HG02970 (cell line): ENCODE measurements around the gene SORT1.

Source experiments
- ATAC-seq: cut with Tn5 transposase; IDR thresholded peaks from one replicate; pipeline ENCODE4 v1.9.1; 2021; ENCODE audit warnings: mild to moderate bottlenecking, moderate library complexity, moderate number of reproducible peaks; ENCODE audit not compliant: unreplicated experiment, low FRiP score

SORT1 gene

DNA sequence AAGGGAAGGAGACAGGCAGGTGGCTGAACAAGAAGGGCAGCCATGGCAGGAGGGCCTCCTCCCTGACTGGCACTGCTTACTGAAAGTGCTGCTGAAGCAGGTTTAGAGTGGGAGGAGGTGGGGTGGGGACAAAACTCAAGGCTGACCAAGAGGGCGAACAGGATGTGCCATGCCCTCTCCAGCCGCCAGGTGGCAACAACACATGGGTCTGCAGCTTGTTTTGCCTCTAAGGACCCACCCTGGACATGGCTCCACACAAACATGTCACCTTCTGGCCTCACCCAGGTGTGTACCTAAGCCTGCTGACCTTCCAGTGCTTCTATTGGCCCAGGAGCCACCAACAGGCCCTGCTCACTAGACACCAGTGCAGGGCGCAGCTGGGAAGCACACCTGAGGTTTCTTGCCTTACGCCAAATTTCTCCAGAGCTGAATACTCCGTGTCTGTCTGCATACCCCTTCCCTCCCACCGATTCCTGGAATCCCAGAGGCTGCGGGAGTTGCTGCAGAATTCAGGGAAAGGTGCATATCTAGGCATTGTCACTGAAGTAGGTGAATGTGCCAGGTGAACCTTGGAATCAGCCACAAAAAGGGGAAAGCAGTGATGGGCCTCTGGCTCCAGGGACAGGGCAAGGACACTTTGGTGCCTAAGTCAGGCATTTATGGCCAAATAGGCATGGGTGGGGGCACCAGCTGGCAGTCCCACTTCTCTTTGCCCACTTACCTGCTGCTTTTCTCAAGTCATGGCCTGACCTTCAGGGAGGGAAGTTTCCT is 120.1 kb downstream of the SORT1 start:
- ATAC-seq, result no peak

DNA sequence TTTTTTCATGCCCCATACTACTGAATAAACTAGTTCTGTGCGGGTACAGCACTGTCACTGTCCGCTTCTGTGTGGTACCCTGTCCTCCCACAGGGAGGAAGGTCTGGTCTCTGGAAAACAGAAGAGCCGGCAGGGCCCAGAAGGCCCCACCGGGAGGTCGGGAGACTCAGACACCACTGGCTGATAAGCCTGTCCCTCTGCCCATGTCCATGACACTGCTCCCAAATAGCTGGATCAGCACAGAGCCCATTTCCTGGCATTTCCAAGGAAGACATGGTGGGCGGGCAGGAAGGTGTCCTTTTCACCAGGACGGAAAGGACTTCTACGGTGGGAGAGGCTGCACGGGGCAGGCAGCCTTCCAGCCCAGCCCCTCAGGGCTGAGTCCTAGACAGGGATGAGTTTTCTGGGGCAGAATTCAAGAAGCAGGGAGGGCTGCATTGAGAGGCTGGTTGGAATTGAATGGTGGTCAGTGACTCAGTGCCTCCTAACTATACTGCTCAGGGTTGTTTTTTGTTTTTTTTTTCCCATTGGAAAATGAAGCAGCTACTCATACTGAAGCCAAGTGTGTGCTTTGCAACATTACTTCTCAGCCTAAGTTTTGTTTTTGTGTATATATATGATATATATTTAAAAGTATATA is 121.9 kb downstream of the SORT1 start:
- ATAC-seq, result no peak

DNA sequence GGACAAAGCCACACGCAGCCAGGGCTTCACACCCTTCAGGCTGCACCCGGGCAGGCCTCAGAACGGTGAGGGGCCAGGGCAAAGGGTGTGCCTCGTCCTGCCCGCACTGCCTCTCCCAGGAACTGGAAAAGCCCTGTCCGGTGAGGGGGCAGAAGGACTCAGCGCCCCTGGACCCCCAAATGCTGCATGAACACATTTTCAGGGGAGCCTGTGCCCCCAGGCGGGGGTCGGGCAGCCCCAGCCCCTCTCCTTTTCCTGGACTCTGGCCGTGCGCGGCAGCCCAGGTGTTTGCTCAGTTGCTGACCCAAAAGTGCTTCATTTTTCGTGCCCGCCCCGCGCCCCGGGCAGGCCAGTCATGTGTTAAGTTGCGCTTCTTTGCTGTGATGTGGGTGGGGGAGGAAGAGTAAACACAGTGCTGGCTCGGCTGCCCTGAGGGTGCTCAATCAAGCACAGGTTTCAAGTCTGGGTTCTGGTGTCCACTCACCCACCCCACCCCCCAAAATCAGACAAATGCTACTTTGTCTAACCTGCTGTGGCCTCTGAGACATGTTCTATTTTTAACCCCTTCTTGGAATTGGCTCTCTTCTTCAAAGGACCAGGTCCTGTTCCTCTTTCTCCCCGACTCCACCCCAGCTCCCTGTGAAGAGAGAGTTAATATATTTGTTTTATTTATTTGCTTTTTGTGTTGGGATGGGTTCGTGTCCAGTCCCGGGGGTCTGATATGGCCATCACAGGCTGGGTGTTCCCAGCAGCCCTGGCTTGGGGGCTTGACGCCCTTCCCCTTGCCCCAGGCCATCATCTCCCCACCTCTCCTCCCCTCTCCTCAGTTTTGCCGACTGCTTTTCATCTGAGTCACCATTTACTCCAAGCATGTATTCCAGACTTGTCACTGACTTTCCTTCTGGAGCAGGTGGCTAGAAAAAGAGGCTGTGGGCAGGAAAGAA is 122.9 kb downstream of the SORT1 start:
- no peak for ATAC-seq

DNA sequence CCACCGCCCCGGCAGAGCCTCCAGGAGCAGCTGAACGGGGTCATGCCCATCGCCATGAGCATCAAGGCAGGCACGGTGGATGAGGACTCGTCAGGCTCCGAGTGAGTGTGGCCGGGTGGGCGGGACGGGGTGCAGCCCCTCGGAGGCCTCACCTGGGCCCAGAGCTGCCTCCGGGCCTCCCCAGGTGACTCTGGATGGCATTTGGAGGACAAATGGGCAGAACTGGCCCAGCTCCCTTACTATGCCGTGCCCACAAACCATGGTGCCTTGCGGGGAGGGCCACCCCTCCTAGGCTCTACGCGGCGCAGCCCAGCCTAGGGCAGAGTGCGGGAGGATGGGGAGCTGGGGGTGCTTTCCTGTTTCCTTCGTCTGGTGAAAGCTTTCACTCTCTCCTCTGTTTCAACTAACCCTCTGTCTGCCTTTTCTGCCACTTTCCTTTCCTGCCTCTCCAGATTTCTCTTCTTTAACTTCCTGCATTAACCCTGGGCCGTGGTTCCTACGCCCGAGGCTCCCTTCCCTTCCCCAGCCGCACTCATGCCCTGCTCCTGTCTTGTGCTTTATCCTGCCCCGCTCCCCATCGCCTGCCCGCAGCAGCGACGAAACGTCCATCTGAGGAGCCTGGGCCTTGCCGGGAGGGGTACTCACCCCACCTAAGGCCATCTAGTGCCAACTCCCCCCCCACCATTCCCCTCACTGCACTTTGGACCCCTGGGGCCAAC is 124.0 kb downstream of the SORT1 start:
- ATAC-seq, result no peak

DNA sequence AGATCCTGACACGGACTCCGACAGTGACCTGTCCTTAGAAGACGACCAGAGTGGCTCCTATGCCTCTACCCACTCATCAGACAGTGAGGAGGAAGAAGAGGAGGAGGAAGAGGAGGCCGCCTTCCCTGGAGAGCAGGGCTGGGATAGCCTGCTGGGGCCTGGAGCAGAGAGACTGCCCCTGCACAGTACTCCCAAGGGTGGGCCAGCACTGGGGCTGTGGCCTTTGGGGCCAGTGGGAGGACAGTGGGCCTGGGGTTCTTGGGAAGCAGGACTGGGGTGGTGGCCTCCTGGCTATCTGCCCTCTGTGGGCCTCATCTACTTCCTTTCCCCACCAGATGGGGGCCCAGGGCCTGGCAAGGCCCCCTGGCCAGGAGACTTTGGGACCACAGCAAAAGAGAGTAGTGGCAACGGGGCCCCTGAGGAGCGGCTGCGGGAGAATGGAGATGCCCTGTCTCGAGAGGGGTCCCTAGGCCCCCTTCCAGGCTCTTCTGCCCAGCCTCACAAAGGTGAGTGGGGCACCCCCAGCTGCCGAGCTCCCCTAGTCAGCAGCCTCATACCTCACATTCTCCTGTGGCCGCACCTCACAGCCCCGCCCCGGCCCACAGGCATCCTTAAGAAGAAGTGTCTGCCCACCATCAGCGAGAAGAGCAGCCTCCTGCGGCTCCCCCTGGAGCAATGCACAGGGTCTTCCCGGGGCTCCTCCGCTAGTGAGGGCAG is 124.7 kb downstream of the SORT1 start:
- no peak for ATAC-seq

DNA sequence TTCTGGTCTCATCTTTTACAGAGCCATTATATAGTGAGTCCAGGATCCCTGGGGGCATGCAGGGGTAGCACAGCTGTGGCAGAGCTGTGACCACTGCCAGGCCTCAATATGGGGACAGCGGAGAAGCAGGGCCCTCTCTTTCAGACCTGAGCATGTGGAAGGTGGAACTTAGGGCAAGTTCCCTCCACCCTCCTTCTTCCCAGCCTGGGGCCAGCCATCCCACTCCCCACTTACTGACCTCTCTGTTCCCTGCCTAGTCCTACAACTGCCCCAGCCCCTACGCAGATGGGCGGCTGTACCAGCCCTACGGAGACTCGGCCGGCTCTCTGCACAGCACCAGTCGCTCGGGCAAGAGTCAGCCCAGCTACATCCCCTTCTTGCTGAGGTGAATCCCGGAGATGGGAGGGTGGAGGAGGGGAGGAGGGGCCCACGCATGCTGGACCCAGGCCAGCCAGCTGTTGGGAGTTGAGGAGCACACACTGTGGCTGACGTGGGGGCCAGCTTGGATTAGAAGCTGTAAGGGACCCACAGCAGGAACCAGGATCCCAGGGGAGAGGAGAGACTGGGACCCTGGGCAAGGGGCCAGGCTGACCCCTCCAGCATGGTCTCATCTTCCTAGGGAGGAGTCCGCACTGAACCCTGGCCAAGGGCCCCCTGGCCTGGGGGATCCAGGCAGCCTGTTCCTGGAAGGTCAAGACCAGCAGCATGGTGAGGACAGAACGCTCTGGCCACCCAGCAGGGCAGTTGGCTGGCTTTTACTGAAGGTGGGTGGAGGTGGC is 125.5 kb downstream of the SORT1 start:
- no peak for ATAC-seq

DNA sequence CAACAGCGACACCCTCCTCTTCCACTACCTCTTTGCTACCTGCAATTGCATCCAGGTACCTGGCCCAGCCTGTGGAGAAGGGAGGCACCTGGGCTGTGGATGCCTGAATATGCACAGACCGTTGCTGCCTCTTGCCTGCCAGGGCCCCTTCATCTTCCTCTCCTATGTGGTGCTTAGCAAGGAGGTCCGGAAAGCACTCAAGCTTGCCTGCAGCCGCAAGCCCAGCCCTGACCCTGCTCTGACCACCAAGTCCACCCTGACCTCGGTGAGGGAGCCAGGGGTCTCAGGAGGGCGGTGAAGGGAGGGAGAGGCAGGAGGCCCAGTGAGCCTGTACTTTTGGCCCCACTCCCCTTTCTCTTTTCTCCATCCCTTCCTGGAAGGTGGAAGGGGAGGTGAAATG is 126.3 kb downstream of the SORT1 start:
- no peak for ATAC-seq

DNA sequence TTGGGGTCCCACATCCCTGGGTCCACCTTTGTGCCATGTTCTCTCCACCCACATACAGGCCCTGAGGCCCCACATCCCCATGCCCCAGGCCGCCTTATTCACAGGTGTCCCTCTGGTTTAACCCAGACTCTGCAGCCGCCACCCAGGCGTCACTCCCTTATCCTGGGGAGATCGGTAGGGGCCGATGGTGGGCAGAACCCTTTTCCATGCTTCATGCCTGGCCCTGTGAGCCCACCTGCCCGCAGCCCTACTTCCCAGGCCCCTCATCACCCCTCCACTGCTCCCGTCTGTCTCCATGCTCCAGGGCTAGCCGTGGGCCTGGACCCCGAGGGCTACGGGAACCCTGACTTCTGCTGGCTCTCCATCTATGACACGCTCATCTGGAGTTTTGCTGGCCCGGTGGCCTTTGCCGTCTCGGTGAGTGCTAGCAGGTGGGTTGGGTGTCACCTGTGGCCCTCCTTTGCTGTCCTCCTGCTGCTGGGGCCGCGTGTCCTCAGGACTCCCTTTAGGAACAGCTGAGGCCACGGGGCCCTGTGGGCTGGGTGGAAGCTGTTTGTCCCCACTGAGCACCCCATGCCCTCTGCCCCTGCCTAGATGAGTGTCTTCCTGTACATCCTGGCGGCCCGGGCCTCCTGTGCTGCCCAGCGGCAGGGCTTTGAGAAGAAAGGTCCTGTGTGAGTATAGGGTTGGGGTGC is 126.9 kb downstream of the SORT1 start:
- no peak for ATAC-seq

DNA sequence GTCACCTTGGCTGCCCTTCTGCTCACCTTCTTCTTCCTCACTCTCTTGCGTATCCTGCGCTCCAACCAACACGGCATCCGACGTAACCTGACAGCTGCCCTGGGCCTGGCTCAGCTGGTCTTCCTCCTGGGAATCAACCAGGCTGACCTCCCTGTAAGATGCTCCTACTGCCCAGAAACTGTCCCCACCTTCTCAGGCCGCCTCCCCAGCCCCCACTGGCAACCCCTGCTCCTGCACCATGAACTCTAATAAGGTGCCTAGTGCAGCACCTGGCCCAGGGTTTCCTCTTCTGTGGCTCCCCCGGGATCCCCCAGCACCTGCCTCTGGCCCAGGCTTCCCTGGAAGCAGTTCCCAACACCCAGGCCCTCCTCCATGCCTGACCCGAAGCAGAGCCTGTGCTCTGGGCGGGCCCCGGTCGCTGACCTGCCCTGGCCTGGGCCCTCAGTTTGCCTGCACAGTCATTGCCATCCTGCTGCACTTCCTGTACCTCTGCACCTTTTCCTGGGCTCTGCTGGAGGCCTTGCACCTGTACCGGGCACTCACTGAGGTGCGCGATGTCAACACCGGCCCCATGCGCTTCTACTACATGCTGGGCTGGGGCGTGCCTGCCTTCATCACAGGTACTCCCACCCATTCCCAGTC is 127.6 kb downstream of the SORT1 start:
- ATAC-seq, result no peak

DNA sequence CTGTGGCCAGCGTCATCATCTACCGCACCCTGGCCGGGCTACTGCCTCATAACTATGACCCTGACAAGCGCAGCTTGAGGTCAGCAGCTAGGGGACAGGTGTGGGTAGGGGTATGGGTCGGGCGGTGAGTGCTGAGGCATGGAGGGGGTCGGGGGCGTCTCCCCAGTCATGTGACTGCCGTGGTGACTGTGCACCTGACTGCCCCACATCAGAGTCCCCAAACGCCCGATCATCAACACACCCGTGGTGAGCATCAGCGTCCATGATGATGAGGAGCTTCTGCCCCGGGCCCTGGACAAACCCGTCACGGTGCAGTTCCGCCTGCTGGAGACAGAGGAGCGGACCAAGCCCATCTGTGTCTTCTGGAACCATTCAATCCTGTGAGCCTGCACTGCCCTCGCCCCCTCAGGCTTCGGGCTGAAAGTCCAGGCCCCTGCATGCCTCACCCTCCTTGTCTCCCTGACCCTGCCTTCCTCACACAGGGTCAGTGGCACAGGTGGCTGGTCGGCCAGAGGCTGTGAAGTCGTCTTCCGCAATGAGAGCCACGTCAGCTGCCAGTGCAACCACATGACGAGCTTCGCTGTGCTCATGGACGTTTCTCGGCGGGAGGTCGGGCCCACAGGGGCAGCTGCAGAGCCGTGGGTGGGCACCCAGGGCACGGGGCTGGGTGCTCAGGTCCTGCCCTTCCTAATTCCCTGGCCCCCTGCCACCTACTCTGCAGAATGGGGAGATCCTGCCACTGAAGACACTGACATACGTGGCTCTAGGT is 128.3 kb downstream of the SORT1 start:
- ATAC-seq, result no peak

DNA sequence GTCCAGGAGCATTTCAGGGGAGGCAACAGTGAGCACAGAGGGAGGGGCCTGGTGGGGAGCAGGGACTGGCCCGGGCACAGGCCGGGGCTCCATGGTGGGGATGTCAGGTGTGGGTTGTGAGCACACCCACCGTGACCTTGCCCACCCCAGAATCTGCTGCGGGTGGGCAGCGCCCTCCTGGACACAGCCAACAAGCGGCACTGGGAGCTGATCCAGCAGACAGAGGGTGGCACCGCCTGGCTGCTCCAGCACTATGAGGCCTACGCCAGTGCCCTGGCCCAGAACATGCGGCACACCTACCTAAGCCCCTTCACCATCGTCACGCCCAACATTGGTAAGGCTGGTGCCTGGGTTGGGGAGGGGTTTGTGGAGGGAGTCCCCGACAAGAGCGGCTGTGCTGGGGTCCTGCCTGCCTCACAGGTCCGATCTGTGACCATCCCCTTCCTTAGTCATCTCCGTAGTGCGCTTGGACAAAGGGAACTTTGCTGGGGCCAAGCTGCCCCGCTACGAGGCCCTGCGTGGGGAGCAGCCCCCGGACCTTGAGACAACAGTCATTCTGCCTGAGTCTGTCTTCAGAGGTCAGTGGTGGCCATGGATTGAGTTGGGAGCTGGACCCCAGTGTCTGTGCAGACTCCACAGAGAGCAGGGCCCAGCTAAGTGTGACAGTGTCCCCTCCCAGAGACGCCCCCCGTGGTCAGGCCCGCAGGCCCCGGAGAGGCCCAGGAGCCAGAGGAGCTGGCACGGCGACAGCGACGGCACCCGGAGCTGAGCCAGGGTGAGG is 129.1 kb downstream of the SORT1 start:
- no peak for ATAC-seq

DNA sequence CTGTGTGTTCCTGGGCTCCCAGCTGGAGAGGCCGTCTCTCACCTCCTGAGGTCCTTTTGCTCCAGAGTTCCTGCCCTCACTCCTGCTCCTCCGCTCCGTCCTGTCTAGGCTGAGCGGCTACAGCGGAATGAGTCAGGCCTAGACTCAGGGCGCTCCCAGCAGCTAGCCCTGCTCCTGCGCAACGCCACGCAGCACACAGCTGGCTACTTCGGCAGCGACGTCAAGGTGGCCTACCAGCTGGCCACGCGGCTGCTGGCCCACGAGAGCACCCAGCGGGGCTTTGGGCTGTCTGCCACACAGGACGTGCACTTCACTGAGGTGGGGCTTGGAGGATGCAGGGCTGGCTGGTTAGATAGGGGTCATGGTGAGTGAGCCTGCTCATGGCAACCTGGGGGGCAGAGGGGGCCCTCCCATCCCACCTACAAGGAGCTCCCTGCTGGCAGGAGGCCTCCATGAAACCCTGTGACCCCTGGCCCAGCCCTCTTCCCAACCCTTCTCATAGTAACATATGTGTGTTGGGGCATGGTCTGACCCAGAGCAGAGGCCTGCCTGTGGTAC is 129.9 kb downstream of the SORT1 start:
- no peak for ATAC-seq

DNA sequence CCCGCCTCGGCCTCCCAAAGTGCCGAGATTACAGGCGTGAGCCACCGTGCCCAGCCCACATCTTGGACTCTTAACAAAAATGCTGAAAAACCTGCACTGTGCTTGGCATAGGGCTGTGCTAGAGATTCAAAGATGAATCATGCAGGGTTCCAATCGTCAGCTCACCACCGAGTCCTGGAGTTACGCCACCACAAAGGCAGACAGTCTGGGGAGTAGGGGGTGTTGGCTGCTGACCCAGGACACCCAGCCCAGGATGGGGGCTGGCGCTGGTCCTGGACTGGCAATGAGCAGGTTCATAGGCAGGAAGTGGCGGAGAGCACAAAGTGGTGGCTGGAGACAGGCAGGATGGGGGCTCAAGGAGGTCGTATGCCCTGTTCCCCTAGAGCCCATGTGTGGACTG is 130.8 kb downstream of the SORT1 start:
- no peak for ATAC-seq

DNA sequence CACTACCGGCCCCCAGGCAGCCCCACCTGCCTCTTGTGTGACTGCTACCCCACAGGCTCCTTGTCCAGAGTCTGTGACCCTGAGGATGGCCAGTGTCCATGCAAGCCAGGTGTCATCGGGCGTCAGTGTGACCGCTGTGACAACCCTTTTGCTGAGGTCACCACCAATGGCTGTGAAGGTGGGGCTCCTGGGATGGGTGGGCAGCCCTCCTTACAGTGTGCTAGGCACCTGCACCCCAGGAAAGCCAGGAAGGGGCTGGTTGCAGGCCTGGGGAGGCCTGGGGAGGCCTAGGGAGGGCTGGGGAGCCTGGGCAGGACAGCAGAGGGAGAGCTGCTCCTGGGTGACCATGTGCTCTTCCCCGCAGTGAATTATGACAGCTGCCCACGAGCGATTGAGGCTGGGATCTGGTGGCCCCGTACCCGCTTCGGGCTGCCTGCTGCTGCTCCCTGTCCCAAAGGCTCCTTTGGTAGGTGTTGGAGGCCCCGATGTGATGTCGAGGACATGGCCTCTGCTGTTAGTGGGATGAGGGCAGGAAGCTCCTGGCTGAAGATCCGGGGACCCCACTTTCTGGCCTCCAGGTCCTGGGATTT is 131.9 kb downstream of the SORT1 start:
- ATAC-seq, result no peak

DNA sequence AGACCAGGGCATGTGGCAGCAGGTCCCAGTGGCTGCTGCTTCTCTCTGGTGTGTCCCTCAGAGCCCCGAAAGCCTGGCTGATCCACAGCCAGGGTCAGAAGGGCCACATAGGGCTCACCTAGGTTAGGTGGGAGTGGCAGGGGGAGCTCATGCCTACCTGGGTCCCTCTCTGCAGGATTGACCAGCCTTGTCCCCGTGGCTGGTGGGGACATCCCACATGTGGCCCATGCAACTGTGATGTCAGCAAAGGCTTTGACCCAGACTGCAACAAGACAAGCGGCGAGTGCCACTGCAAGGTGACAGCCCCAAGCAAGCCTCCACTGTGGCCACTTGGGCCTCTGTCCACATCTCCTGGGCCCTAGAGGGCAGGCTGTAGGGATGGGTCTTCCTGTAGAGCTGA is 132.7 kb downstream of the SORT1 start:
- ATAC-seq, result no peak

DNA sequence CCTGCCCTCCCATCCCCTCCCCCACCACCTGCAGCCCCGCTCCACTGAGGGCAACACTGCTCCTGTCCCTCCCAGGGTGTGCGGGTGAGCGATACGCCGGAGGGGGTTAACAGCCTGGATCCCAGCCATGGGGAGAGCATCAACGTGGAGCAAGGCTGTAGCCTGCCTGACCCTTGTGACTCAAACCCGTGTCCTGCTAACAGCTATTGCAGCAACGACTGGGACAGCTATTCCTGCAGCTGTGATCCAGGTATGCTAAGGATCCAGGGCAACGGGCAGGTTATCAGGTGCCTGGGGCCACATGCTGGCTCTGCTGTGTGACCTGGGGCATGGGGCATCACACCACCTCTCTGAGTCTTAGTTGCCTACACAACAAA is 133.4 kb downstream of the SORT1 start:
- no peak for ATAC-seq
